Pulmonary artery endothelial cell (primary cell): ENCODE measurements around the gene CCK. TPM values are rescaled to one million over a fixed set of nuclear protein-coding genes. Genes with fewer than 3 reads are reported as not detected.
A peak's percentile ranks its signal among the peaks of the same experiment; 100 is the strongest.

Experiments
- DNase-seq: peaks from one replicate; pipeline ENCODE4 v3.0.0-alpha.2; 2011; ENCODE audit warnings: low read depth, low spot score
- total RNA-seq: library from RNA; depleted of rRNA; stranded (reverse); fragments of >200 nt; gene quantifications from 2 replicates; pipeline ENCODE4 v1.2.3, GENCODE V29; 2014

The CCK gene
- total RNA-seq, 1 donor from 2014 or later: not detected

DNA sequence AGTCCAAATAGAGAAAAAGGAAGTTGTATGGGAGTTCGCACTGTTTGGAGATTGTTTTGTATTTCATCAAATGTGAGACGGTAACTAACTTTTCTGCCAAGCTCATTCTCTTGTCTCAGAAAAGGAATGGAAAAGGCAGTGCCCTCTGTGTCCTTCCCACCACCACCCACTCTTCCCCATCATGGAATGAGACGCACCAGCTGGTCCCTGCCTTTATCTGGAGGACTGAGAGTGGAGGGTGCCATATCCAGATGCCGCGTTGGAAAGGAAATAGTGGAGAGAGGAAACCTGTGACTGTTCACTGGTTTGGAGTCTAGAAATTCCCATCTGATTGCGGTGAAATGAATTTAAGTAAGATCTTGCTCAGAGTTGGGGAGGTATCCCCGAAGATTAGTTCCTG lies 3.7 kb upstream of the CCK start:
- no peak for DNase-seq

DNA sequence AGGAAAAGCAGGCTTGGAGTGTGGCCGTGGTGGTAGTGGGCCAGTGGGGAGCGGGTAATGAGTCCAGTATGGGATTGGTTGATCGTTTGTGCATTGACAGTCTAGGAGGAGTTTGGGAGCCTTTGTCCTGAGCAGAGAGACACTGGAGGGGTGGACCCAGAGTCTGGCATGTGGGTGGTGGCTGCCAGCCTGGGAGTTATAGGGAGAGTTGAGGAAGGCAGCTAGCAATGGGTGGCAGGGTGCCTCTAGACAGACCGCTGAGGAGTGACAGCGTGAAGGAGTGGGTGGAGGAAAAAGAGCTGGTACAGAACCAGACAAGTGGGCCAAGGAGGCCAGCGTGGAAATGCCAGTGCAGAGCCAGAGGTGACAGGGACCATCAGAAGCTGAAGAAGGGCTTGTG lies 1.9 kb upstream of the CCK start:
- no peak for DNase-seq

DNA sequence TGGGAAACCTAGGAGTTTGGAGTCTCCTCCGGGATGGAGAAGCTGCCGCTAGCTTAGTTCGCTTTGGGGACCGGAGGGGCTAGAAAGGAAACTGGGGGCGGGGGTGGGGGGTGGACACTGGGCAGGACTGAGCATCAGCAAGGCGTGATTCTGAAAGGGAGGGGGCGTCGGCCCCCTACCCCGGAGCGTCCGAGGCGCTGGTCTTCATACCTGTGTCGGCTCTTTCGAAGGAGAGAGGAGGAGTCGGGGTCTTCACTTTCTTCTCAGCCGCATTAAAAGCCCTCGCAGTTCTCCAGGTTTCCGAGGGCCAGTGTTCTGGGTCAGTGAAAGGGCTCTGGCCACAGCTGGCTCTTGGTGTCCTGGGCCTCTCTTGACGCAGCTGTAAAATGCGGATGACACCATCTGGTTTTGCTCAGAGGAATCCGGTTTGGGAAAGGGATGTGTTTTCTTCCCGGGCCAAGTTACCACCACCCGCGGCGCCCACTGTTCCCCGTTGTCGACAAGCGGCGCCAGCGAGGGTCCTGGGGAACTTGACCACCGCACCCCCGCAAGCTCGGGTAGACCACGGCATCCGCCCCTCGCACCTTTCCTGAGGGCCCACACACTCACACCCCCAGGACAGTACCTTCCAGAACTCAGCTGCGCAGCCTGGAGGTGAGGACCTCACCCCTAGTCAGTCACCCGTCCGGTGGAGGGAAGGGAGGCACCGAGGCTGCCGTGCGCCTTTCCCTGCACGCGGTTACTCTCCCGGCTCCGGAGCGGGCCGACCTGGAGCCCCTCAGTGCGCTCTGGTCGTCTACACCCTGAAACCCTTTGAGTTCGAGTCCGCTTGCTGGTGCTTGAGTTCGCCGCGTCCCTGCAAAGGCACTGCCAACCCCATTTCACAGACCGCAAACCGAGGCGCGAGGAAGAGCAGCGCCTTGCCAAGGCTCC lies 660 bp downstream of the CCK start:
- DNase-seq: no peak

DNA sequence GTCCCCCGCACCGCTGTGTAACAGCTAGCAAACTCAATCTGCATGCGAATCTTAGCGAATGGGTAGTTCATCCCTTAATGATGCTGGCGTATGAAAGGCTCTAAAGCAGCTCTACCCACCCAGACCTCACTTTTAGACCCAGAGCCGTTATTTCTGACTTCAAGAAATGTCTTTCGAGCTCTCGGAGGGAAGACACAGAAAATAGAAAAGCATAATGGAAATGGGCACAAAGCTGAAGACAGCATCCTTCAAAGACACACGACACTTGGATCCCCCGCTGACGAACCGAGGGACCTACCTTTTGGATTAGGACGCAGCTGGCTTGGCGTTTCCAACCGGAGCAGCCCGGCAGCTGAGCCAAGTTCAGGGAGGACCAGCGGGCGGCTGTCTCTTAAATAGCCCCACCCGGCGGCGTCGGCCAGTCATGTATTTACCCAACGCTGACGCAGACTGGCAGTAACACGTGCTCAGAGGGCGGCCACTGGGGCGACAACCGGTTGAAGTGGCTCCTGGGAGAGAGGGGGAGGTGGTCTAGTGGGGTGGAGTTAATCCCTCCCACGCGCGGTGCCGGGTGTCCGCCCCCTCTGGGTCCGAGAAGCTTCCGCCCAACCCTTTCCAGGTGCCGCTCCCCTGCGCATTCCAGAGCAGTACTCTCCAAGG lies 1.5 kb downstream of the CCK start:
- no peak for DNase-seq

DNA sequence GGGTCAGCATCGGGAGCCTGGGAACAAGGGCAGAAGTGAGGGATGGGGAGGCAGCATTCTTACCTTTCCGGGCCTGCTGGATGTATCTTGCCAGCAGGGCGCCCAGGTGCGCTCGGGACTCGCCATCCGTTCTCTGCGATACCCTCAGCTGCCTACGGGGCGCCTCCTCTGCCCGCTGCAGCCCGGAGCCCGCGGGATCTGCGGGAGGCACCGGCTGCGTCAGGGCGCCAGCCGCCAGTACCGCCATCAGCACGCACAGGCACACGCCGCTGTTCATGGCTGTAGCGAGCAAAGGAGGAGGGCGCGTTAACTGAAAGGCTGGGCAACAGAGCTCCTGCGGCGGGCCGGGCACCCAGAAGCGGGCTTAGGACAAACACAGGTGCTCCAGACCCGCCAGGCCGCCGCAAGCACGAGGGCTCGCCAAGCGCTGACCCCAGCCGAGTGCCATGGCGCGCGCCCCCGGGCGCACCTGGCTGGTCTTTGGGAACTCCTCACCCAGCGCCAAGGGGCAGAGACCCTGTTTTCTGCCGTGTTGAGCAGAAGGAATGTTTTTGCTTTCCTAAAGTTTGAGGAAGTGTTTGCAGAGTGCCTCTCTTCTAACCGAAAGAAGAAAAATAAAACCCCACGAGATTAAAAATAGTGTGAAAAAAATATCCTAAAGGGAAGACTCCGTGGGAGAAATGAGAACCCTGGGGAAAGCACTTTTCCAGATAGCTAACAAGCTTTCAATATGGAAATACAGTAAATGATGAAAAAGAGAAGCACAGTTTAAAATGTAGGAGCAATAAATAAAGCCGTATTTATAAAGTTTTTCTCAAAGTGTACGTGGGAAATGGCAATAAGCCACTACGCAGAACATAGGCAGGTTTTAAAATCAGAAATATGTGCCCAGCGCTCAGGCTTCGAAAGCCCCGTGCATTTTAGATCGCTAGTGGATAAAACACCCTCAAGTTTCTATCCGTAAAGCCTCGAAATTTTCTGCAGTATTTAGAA lies 2.3 kb downstream of the CCK start:
- no peak for DNase-seq

DNA sequence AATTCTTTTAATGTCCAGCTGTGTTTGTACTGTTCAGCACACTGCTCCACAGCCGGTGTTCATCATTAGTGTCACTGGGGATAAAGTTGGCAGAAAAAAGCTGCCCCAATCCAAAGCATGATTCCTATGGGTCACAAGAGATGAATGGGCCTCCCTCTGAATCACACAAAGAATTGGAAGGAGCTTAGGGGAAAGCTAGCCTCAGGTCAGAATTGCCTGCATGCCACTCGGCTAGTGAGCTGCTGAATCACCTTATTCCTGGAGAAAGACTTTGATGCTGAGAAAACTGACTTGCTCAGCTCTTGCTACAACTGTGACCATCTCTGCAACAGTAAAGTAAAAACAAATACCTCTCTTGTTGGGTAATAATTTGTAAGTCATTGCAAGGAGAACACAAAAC lies 3.5 kb downstream of the CCK start:
- no peak for DNase-seq

DNA sequence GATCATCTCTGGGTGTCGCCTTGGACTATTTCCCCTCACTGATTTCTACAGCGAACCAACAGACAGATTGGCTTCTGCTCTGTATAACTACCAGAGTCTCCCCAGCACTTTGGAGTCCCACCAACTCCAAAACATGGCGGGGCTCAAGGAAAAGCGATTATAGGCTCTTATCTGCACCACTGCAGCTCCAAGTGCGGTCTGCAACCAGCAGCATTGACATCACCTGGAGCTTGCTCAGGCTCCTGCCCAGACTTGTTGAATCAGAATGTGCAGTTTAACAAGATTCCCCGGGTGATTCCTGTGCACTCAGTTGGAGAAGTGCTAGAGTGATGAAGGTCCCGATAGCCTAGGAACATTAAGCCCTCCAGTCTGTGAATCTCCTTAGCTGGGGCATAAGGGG lies 9.0 kb downstream of the CCK start:
- DNase-seq: no peak

DNA sequence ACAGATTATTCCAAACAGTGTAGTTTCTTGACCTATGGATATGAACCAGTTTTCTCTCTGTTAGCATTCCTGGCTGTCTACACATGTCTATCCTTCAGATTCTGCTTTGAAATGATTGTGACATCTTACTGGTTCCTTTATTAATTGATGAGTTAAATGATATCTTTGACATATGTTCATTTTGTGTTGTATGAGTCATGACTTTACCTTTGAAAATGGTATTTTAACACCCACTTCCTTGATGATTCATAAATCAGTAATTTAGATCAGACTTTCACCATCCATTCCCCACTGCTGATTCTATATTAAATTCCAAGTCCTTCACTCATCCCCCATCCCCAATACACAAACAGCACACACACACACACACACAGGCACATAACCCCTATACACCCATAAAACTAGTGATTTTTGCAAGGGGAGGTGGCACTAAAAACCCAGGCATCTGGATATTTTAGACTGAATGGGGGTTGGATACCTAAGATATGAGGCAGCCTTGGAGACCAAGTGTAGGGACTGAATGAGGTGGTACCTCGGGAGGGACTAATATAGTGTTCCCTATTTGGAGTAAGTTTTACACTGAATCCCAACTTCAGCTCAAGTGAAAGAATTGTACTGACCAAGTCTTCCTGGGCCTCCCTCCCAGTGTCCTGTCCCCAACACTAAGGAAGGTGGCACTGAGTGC lies 9.7 kb downstream of the CCK start:
- no peak for DNase-seq

DNA sequence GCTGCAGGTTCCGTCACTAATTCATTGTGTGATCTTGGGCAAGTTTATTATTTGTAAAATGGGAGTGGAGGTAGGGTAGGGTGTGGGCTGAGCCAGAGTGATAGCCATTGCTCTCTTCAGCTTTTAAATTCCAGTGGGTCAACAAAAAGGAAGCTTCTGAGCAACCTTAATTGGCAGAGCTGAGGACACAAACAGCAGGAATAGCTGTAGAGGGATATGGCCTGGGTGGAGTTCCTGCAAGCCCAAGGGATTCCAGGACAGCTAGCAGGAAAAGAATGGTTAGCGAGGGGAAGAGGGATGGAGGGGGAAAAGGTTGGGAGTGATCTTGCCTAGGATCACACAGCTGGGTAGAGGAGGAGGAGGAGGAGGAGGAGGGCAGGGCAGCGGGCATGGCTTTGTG lies 11.4 kb downstream of the CCK start:
- no peak for DNase-seq

DNA sequence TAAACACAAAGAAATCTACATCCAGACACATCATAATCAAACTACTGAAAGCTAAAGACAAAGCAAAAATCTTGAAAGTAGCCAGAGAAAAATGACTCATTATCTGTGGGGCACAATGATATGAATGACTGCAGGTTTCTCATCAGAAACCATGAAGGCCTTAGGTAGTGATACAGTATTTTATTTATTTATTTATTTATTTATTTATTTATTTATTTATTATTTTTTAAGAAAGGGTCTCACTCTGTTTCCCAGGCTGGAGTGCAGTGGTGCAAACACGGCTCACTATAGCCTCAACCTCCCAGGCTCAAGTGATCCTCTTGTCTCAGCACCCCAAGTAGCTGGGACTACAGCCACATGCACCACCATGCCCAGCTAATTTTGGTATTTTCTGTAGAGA lies 15.2 kb downstream of the CCK start:
- DNase-seq: no peak

DNA sequence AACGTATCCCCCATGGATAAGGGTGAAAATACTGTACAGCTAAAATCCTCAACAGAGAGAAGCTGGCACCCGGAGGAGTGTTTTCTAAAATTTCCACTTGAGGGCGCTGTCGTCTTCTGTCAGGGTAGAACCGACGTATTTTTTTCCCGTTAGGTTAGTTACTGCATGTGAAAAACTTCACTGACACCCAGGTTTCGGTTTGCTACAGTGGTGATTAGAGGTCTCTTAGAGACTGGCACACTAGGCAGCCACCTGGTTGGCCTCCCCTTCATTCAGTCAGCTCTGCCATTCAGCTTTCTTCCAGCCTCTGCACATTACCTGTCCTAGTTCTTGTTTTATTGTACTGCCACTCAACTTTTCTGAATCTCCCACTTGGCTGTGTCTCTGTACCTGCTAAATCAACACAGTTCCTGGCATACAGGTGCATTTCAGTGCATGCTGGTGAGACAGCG lies 18.4 kb downstream of the CCK start:
- peak; percentile 26 for DNase-seq

DNA sequence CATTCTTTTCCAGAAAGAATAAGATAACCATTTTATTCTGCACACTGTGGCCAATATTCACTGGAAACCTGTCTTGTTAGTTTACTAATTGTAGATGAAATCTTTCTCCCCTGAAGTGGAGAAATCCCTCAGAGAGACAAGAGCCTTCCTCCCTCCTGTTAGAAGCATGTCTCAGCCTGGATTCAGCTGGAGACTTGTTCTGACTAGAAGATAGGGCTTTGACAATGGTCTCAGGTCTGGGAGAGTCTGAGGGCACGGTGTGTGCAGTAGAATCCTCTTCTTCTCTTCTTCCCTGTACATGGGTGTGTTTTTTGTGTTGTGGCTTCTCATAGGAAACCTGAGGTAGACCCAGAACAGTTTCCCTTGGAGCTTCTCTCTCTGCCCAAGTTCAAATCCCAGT lies 19.9 kb downstream of the CCK start:
- no peak for DNase-seq

DNA sequence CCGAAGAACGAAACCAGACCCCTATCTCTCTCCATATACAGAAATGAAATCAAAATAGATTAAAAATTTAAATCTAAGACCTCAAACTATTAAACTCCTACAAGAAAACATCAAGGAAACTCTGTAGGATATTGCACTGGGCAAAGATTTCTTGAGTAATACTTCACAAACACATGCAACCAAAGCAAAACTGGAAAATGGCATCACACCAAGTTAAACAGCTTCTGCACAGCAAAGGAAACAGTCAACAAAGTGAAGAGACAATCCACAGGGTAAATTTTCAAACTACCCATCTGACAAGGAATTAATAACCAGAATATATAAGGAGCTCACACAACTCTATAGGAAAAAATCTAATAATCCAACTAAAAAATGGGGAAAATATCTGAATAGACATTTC lies 29.4 kb downstream of the CCK start:
- DNase-seq: no peak

DNA sequence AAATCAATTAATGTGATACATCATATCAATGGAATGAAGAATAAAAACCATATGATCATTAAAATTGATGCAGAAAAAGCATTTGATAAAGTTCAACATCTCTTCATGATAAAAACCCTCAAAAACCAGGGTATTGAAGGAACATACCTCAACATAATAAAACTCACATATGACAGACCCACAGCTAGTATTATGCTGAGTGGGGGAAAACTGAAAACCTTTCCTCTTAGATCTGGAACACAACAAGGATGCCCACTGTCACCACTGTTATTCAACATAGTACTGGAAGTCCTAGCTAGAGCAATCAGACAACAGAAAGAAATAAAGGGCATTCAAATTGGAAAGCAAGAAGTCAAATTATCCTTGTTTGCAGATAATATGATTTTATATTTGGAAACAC lies 30.5 kb downstream of the CCK start:
- no peak for DNase-seq

DNA sequence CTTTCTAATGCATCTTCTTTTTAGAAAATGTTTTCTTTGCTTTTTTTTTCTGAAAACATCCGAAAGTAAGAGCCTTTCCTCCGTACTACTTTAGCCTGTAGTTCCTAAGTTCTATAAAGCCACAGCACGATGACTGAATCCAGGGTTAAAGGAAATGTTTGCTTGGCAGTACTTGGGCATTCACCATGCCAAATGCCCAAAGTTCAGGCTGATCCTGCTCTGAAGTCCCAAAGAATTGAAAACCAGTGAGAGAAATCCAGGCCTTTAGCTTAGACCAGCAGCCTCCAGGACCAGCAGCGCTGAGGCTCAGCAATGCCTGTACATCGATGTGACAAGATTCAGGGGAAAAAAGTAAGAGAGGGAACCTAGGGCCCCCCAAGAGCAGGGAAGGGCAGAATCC lies 35.1 kb downstream of the CCK start:
- DNase-seq: no peak

DNA sequence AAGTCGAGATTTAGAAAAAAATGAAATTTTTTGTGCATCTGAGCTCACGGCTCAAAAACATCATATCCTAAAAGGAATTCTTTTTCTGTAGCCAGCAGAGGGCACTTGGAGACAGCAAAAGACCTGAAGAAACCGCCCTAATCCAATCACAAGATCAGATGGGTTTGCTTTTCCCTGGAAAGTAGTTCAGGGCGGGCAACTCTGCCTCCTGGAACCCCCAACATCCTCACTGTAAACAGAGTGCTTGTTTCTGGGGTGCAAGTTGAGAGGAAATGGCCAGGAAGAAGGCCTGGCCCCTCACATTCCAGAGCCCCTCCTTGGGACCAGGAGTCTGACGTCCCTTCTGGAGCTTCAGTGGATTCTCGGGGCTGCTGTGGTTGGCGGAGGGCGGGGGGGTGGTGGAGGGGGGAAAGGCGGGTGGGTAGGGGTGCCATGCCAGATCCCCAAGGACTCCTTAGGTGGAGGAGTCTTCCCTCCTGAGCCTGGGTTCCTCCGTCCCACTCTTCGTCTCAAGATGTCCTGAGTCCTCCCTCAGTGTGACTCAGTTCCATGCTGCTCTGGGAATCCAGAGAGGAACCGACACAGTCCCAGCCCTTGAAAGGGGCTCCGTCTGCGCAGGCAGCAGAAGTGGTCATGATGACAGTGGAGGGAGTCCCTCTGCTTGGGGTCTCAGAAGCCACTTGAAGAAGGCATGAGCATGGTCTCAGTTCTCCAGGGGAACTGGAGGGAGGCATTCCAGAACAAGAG lies 35.9 kb downstream of the CCK start:
- DNase-seq: no peak

DNA sequence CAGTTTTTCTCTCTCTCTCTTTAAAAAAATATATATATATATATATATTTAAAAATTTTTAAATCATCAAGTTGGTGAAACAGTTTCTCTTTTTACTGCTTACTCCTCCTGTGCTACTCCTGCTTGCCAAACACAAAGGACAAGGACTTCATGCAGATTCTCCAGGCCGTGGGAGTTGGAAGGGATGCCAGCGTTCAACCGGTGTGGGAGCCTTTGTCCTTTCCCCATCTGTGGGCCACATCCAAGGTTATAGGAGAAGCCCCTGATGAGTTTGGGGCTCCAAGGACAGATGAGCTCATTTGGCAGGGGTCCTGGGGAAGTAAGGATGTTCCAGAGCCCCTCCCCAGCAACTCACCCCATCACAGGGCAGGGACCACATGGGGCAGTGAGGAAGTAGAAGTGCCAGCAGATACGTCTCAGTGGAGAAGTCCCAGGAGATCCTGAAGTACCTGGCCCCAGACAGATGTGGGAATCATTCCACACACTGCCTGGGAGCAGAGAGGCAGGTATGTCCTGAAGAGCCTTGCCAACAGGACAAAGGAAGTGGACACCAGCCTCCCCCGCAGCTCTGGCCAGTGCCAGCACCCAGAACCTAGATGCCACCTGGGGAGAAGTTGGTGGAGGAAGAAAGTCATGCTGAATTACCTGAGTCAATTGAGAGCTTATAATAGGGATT lies 36.6 kb downstream of the CCK start:
- no peak for DNase-seq

DNA sequence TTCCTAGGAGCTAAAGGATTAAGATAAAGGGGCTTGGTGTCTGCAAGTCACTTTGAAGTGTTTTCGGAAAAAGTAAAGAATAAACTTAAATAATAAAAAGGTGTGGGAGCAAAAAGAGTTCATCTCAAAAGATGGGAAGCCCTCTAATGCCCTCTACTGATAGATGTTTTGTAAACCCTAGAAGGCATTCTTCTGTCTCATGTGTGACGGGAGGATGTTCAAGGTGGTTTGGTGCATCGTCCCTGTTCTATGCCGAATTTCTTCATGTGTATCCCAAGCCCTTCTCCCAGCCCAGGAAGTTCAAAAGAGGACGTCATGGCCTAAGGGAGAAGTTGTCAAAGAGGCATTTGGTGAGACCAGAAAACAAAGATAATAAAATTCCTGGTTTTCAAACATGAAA lies 37.2 kb downstream of the CCK start:
- DNase-seq: no peak

DNA sequence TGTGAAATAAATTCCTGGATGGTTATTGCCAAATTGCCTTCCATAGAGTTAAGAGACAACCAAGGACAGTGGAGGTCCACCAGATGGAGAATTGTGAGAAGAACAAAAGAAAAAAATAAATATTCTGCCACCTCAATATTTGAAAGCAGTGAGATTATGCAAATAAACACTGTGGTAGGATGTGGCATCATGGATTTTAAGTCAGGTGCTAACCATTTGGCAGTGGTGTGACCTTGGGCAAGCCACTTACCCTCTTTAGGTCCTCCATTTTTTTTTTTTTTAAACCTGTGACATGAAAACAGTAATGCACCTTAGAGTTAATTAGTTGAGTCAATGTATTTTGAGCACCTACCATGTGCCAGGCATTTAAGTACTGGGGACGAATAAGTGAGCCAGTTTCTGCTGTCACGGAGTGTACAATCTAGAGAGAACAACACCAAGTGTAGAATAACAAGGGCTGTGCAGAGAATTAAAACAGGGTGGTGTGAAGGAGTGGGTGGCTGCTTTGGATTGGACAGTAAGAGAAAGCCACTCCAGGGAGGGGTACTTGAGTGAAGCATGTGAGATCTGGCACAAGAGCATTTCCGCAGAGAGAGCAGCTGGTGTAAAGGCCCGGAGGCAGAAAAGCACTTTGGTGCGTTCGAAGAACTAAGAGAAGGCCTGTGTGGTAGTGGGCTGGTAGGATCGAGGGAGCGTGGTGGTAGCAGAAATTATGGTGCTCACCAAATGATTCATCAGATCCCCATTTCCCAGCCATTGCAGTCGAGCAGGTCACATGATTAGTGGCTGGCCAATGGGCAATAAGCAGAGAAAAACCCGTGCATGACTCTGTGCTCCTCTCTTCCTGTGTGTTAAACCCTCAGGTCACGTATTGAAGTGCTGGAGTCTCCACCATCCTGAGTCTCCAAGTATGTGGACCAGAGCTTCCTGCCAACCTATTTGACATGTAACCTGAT lies 39.2 kb downstream of the CCK start:
- DNase-seq: no peak
